ENCODE results near the gene PLA2G2A. TPM values are rescaled to one million over a fixed set of nuclear protein-coding genes. Genes with fewer than 3 reads are reported as not detected.
"Not testable (repeated sequence)": the region's sequence is repeated elsewhere in the genome, so short reads cannot be mapped to it uniquely, and the experiment has no call there.

The PLA2G2A gene
- total RNA-seq, 2 experiments from 2014 or later, result not detected

- ChIA-PET POLR2A (no interaction called here), CTCF (no interaction called here)
- intact Hi-C loops (cut with DNase I, micrococcal nuclease), result no loop called here
- DNase-seq, result no peak
- Mint-ChIP-seq H3K9me3 (ENCODE audit: low read depth) (no peaks in the 10 kb centered on the region), H3K4me1 (no peaks in the 10 kb centered on the region), H3K27me3 (peaks cover 36% of the 10 kb centered on the region), H3K4me3 (no peak overlapping the region), H3K27ac (no peak overlapping the region), H3K36me3 (ENCODE audit: low read depth) (no peaks in the 10 kb centered on the region)
- no peak for ATAC-seq
Measured at GRCh38 chr1:19987719-19988118, 8.3 kb upstream of the PLA2G2A start.

- not testable (repeated sequence) for H3K27ac Mint-ChIP-seq
- peaks cover 15% of the 10 kb centered on the region for H3K27me3 Mint-ChIP-seq
Measured at GRCh38 chr1:19984409-19985016, 5.1 kb upstream of the PLA2G2A start.

GRCh38 chr1:19981507-19982312 is 2.3 kb upstream of the PLA2G2A start:
- intact Hi-C loops (cut with DNase I, micrococcal nuclease), result no loop called here
- no peaks in the 10 kb centered on the region for H3K4me1 Mint-ChIP-seq
- DNase-seq (no peak), ATAC-seq (no peak)
- no peaks in the 10 kb centered on the region for H3K36me3 Mint-ChIP-seq (ENCODE audit: low read depth)
- no peak overlapping the region for H3K4me3 Mint-ChIP-seq
- H3K9me3 Mint-ChIP-seq (ENCODE audit: low read depth), result no peaks in the 10 kb centered on the region
- H3K27ac Mint-ChIP-seq, result no peak overlapping the region
- ChIA-PET POLR2A (no interaction called here), CTCF (no interaction called here)
- peaks cover 10% of the 10 kb centered on the region for H3K27me3 Mint-ChIP-seq

More at GRCh38 chr1:19984409-19985016, 5.1 kb upstream of the PLA2G2A start:
- H3K4me1 Mint-ChIP-seq; H3K9me3 Mint-ChIP-seq (ENCODE audit: low read depth); intact Hi-C loops (cut with DNase I, micrococcal nuclease); H3K36me3 Mint-ChIP-seq (ENCODE audit: low read depth); POLR2A ChIA-PET; ATAC-seq; H3K4me3 Mint-ChIP-seq; DNase-seq: not testable (repeated sequence)
- CTCF ChIA-PET, result interaction anchor here (0.6 kb wide), 1 partner anchor 304 kb away, joined by 3 read pairs; no protein-coding TSS in a partner anchor

- ChIA-PET CTCF (no interaction called here), POLR2A (no interaction called here)
- Mint-ChIP-seq H3K9me3 (ENCODE audit: low read depth) (no peaks in the 10 kb centered on the region), H3K36me3 (ENCODE audit: low read depth) (no peaks in the 10 kb centered on the region), H3K4me3 (no peak overlapping the region), H3K4me1 (no peaks in the 10 kb centered on the region), H3K27ac (no peak overlapping the region), H3K27me3 (peaks cover 13% of the 10 kb centered on the region)
- no peak for ATAC-seq
- intact Hi-C loops (cut with DNase I, micrococcal nuclease), result no loop called here
- no peak for DNase-seq
Measured at GRCh38 chr1:19981170-19981506, 1.7 kb upstream of the PLA2G2A start.

- Mint-ChIP-seq H3K4me1 (no peaks in the 10 kb centered on the region), H3K27me3 (peaks cover 13% of the 10 kb centered on the region), H3K9me3 (ENCODE audit: low read depth) (no peaks in the 10 kb centered on the region), H3K4me3 (no peak overlapping the region), H3K27ac (no peak overlapping the region), H3K36me3 (ENCODE audit: low read depth) (no peaks in the 10 kb centered on the region)
- ChIA-PET POLR2A (no interaction called here), CTCF (no interaction called here)
- intact Hi-C loops (cut with DNase I, micrococcal nuclease), result no loop called here
- ATAC-seq (no peak), DNase-seq (no peak)
Measured at GRCh38 chr1:19980314-19980713, 896 bp upstream of the PLA2G2A start.

- CTCF ChIA-PET, result interaction anchor here (0.6 to 1.1 kb wide), 3 partner anchors 103 to 194 kb away, joined by 3 read pairs; no protein-coding TSS in a partner anchor
- DNase-seq (no peak), ATAC-seq (no peak)
- Mint-ChIP-seq H3K9me3 (ENCODE audit: low read depth) (no peaks in the 10 kb centered on the region), H3K27ac (no peak overlapping the region), H3K27me3 (peaks cover 13% of the 10 kb centered on the region), H3K36me3 (ENCODE audit: low read depth) (no peaks in the 10 kb centered on the region), H3K4me1 (no peaks in the 10 kb centered on the region), H3K4me3 (no peak overlapping the region)
- intact Hi-C loops (cut with DNase I, micrococcal nuclease), result loop anchor here in 1 of 2 experiments (5.0 kb wide), 1 partner anchor 174 kb away; no protein-coding TSS in a partner anchor
- POLR2A ChIA-PET, result no interaction called here
Measured at GRCh38 chr1:19978143-19978542, 1.3 kb downstream of the PLA2G2A start.

- Mint-ChIP-seq H3K27me3 (peaks cover 13% of the 10 kb centered on the region), H3K4me1 (no peaks in the 10 kb centered on the region), H3K9me3 (ENCODE audit: low read depth) (no peaks in the 10 kb centered on the region), H3K4me3 (no peak overlapping the region), H3K36me3 (ENCODE audit: low read depth) (no peaks in the 10 kb centered on the region), H3K27ac (no peak overlapping the region)
- intact Hi-C loops (cut with DNase I, micrococcal nuclease), result loop anchor here in 1 of 2 experiments (5.0 kb wide), 1 partner anchor 176 kb away; no protein-coding TSS in a partner anchor
- ChIA-PET POLR2A (no interaction called here), CTCF (interaction anchor here (0.5 to 0.7 kb wide), 2 partner anchors 252 to 512 kb away, joined by 3 to 4 read pairs; no protein-coding TSS in a partner anchor)
- DNase-seq (no peak), ATAC-seq (no peak)
Measured at GRCh38 chr1:19976317-19977003, 3.0 kb downstream of the PLA2G2A start.

- ChIA-PET POLR2A (no interaction called here), CTCF (interaction anchor here (0.5 to 1.6 kb wide), 4 partner anchors 173 to 253 kb away, joined by 3 to 14 read pairs (median 7); no protein-coding TSS in a partner anchor)
- Mint-ChIP-seq H3K27me3 (peaks cover 14% of the 10 kb centered on the region), H3K27ac (no peak overlapping the region), H3K4me1 (no peaks in the 10 kb centered on the region), H3K9me3 (ENCODE audit: low read depth) (no peaks in the 10 kb centered on the region), H3K36me3 (ENCODE audit: low read depth) (no peaks in the 10 kb centered on the region), H3K4me3 (no peak overlapping the region)
- ATAC-seq (no peak), DNase-seq (no peak)
- intact Hi-C loops (cut with DNase I, micrococcal nuclease), result loop anchor here (2.0 to 5.0 kb wide), 2 partner anchors 177 to 219 kb away; no protein-coding TSS in a partner anchor
Measured at GRCh38 chr1:19975423-19976193, 3.8 kb downstream of the PLA2G2A start.

- intact Hi-C loops (cut with DNase I, micrococcal nuclease), result loop anchor here (1.0 to 5.0 kb wide), 3 partner anchors 177 to 220 kb away; no protein-coding TSS in a partner anchor
- ChIA-PET POLR2A (no interaction called here), CTCF (interaction anchor here (0.5 to 1.6 kb wide), 6 partner anchors 57 to 440 kb away, joined by 3 to 14 read pairs (median 3); no protein-coding TSS in a partner anchor)
- Mint-ChIP-seq H3K4me1 (no peaks in the 10 kb centered on the region), H3K27me3 (peaks cover 19% of the 10 kb centered on the region), H3K9me3 (ENCODE audit: low read depth) (no peaks in the 10 kb centered on the region), H3K27ac (no peak overlapping the region), H3K4me3 (no peak overlapping the region), H3K36me3 (ENCODE audit: low read depth) (no peaks in the 10 kb centered on the region)
- ATAC-seq, result peak; percentile 65
- DNase-seq, result peak; percentile 46
Measured at GRCh38 chr1:19974822-19975416, 4.5 kb downstream of the PLA2G2A start.

GRCh38 chr1:19973616-19974015 is 5.8 kb downstream of the PLA2G2A start:
- Mint-ChIP-seq H3K27me3 (peaks cover 18% of the 10 kb centered on the region), H3K9me3 (ENCODE audit: low read depth) (no peaks in the 10 kb centered on the region), H3K4me3 (no peak overlapping the region), H3K27ac (no peak overlapping the region), H3K4me1 (no peaks in the 10 kb centered on the region), H3K36me3 (ENCODE audit: low read depth) (no peaks in the 10 kb centered on the region)
- POLR2A ChIA-PET, result no interaction called here
- ATAC-seq, result no peak
- CTCF ChIA-PET, result no interaction called here
- intact Hi-C loops (cut with DNase I, micrococcal nuclease), result loop anchor here in 1 of 2 experiments (1.0 to 2.0 kb wide), 2 partner anchors 179 to 221 kb away; no protein-coding TSS in a partner anchor
- DNase-seq, result no peak

- Mint-ChIP-seq H3K4me3 (no peak overlapping the region), H3K27me3 (peaks cover 16% of the 10 kb centered on the region), H3K36me3 (ENCODE audit: low read depth) (no peaks in the 10 kb centered on the region), H3K27ac (no peak overlapping the region), H3K9me3 (ENCODE audit: low read depth) (no peaks in the 10 kb centered on the region), H3K4me1 (no peaks in the 10 kb centered on the region)
- ChIA-PET POLR2A (no interaction called here), CTCF (no interaction called here)
- intact Hi-C loops (cut with DNase I, micrococcal nuclease), result no loop called here
- ATAC-seq (no peak), DNase-seq (no peak)
Measured at GRCh38 chr1:19971664-19972063, 7.8 kb downstream of the PLA2G2A start.

Data from activated CD4-positive, alpha-beta T cell treated with anti-CD3 and anti-CD28 coated beads for 36 hours (primary cell).